PFSK-1 (cell line): ENCODE results near the gene TBRG4.

ENCODE experiments used
- FOXP2 ChIP-seq: optimal IDR thresholded peaks from 2 replicates; pipeline ENCODE3; 2011; ENCODE audit warnings: borderline replicate concordance, control low read depth, inconsistent platforms; ENCODE audit not compliant: insufficient read depth; ENCODE audit errors: extremely low read length, extremely low read depth
- POLR2AphosphoS5 ChIP-seq: IDR thresholded peaks from 2 replicates; pipeline ENCODE4 v1.6.1; 2012; ENCODE audit warnings: low read depth, mild to moderate bottlenecking, control low read depth, low read length, moderate library complexity
- REST ChIP-seq, 2 experiments: IDR thresholded peaks; 2 replicates each; pipeline versions ENCODE4 v1.6.1 to v1.8.0; 2011 to 2012; ENCODE audit warnings: low read depth in 2 of 2, low read length in 2 of 2, control low read depth in 1 of 2, inconsistent platforms in 1 of 2, mild to moderate bottlenecking in 1 of 2, moderate library complexity in 1 of 2; ENCODE audit not compliant: insufficient read depth in 1 of 2
- SIN3A ChIP-seq: IDR thresholded peaks from 2 replicates; pipeline ENCODE4 v1.6.1; 2012; ENCODE audit warnings: mild to moderate bottlenecking, low read length, moderate library complexity, borderline replicate concordance; ENCODE audit not compliant: insufficient read depth
- TAF1 ChIP-seq: IDR thresholded peaks from 2 replicates; pipeline ENCODE4 v1.6.1; 2012; ENCODE audit warnings: low read length, control low read depth, borderline replicate concordance; ENCODE audit not compliant: insufficient read depth

TBRG4 gene

DNA sequence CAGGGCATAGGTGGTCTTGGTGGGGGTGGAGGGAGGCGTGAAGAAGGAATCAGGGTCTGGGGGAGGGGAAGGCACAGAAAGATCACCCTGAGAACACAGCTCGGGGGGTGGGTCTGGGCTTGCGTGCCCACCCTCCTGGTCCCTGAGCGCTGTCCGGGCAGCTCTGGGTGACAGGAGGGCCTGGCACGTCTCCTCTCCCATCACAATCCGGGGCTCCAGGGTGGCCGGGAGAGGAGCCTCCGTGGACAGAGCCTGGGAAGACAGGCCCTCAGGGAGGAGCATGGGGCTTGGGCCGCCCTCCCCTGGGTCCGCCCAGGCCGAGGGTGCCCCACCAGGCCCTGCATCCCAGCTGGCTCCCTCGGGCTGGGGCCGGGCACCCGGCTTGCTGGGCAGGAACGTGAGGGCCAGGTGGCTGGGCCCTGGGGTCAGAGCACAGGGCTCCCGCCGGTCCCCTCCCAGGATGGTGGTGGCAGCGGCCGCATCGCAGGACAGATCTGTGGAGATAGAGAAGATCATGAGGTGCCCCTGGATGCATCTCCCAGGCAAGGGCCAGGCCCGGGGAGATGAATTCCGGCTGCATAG lies 25.8 kb downstream of the TBRG4 start:
- TF ChIP-seq POLR2AphosphoS5 (no peak), SIN3A (no peak), REST (IDR thresholded peaks at IDR 0.05; ENCODE audit: insufficient read depth in 1 of 2, low read depth in 2 of 2, low read length in 2 of 2) (no peak), TAF1 (no peak), FOXP2 (no peak)

DNA sequence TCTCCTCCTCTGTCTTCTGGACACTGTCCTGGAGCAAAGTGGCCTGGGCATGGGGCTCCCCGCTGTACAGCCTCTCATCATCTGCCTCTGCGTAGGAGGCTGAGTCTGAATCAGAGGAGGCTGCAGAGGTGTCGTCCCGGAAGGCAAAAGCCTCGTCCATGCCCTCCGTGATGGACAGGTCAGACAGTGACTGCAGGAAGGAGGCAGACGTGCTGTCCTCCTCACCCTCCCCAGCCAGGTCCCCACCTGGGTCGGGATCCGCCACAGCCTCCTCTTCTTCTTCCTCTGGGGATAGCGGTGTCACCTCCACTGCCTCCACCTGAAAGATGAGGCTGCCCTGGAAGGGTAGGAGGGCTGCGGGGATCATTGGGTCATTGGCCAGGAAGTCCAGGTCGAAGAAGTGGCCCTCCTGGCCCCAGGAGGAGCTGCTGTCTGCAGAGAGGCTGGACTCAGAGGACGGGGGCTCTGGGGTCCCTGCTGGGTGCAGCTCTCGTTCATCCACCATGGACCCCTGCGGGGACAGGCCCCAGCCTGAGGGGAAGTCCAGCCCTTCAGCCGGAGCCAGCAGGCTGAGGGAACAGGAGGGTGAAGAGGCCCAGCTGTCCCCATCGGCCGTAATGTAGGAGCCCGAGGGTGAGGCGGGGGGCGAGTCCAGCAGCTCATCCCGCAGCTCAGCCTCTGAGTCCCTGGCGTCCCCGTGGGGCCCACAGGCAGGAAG lies 26.4 kb downstream of the TBRG4 start:
- no peak for TF ChIP-seq REST (IDR thresholded peaks at IDR 0.05; ENCODE audit: insufficient read depth in 1 of 2, low read depth in 2 of 2, low read length in 2 of 2)
- no peak for TF ChIP-seq TAF1
- no peak for TF ChIP-seq SIN3A
- no peak for TF ChIP-seq FOXP2
- no peak for TF ChIP-seq POLR2AphosphoS5

DNA sequence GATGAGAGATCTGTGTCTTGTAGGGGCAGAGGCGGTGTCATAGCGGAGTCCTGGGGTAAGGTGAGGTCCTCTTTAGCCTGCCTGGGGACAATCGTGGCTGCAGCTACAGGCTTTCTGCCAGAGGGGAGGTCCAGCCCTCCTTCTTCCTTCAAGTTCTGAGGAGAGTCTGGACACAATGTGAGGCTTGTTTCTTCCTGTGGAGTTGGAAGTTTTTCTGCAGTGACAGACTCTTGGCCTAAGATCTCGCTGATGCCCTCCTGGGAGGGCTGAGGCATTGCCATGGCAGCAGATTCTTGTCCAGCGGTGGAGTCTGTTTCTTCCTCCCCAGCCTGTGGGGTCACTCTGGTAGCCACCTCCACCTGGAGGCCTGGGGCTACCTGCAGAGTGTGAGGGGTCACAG lies 27.2 kb downstream of the TBRG4 start:
- TF ChIP-seq FOXP2 (no peak), REST (IDR thresholded peaks at IDR 0.05; ENCODE audit: insufficient read depth in 1 of 2, low read depth in 2 of 2, low read length in 2 of 2) (no peak), POLR2AphosphoS5 (no peak), TAF1 (no peak), SIN3A (no peak)

- TF ChIP-seq REST (IDR thresholded peaks at IDR 0.05; ENCODE audit: insufficient read depth in 1 of 2, low read depth in 2 of 2, low read length in 2 of 2) (no peak), TAF1 (no peak), FOXP2 (no peak), POLR2AphosphoS5 (no peak), SIN3A (no peak)
Measured at GRCh38 chr7:45082831-45083331, 28.6 kb downstream of the TBRG4 start.
